ENCODE measurements around the gene NEAT1.
A peak's percentile ranks its signal among the peaks of the same experiment; 100 is the strongest.

The NEAT1 gene

GRCh38 chr11:65477149-65477965 lies 54.8 kb downstream of the NEAT1 start:
- peaks cover 9% of the 10 kb centered on the region for H3K36me3 Mint-ChIP-seq (ENCODE audit: low read depth)
- peak overlapping the region; percentile 90 for H3K4me3 Mint-ChIP-seq
- H3K27me3 Mint-ChIP-seq = no peaks in the 10 kb centered on the region
- no peaks in the 10 kb centered on the region for H3K9me3 Mint-ChIP-seq
- peak overlapping the region; percentile 98 for H3K27ac Mint-ChIP-seq
- peaks cover 44% of the 10 kb centered on the region for H3K4me1 Mint-ChIP-seq (ENCODE audit: low read depth)

DNA sequence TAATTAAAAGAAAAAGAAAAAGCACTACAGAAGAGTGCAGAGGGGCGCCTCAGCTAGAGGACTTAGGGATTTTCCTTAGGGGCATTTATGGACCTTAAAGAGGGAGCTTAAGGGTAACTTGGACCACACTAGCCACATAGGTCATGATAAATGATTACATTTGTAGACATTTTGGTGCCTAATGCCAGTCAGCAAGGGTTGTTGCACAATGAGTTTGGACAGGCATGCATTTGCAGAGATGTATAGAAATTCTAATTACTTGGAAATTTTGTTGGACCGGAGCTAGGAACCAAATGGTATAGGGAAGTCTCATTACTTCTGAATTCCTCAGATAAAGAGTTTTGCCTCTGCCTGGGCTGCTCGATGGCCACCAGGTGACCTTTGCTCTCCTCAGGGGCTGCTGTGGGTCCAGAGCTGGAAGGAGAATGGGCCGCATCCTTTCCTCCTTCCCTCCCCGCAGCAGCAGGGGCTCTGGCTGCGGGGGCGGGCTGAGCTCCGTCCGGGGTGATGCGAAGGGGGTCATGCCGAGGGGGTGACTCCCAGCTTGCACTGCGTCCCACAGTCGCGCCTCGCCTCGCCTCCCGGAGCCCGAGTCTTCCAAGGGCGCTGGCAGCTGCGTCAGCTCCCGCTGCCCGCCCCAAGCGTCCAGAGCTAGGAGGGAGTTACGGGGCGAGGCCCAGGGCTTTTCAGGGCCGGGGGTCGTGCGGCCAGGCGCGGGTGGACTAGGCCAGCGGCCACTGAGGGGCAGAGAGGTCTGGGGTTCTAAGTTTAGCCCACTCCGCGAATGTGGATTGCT lies 56.0 kb downstream of the NEAT1 start:
- Mint-ChIP-seq H3K36me3 (ENCODE audit: low read depth) (peaks cover 9% of the 10 kb centered on the region), H3K4me3 (no peak overlapping the region), H3K4me1 (ENCODE audit: low read depth) (peaks cover 37% of the 10 kb centered on the region), H3K9me3 (no peaks in the 10 kb centered on the region), H3K27ac (peak overlapping the region; percentile 70), H3K27me3 (no peaks in the 10 kb centered on the region)

DNA sequence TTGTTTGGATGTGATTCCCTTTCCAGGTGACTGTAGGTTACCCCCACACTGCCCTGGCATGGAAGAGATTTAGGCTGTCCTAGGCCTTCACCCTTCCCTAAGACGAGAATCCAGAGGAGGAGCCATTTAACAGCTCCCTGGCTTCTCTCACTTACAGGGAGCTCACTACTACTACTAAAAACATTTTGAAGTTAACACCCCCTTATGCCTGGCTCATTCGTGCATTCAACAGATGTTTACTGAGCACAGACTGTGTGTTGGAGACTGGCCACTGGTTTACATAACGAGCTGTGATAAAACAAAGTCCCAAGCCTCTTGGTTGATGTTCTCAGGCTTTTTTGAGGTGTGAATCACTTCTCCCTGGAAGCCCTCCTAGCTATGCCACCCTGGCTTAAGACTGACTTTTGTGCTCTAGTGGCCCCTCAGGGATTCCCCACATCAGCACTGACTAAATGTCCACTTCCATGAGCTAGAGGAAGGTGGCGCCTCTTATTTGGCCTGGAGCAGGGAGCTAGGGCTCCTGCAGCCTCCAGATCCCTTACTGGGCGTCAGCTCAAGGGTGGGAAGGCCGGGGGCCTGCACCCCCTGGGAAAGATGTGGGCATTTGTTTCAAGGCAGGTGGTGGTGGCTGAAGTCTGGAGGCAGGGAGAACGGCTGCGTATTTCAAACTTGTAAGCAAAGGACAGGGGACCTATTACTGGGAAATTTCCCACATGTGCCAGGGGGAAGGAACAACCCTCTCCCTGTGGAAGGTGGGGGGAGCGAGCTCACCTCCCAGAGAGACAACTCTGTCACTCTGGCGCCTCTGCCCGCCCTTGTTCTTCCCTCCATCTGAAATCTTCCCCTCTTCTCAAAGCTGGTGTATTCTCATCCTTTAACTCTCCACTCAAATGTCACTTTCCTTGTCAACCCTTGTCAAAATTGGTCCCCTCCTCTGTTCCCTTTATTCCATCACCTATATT lies 56.9 kb downstream of the NEAT1 start:
- H3K27me3 Mint-ChIP-seq = no peaks in the 10 kb centered on the region
- peaks cover 37% of the 10 kb centered on the region for H3K4me1 Mint-ChIP-seq (ENCODE audit: low read depth)
- peak overlapping the region; percentile 38 for H3K27ac Mint-ChIP-seq
- H3K4me3 Mint-ChIP-seq = no peak overlapping the region
- peaks cover 9% of the 10 kb centered on the region for H3K36me3 Mint-ChIP-seq (ENCODE audit: low read depth)
- H3K9me3 Mint-ChIP-seq = no peaks in the 10 kb centered on the region

GRCh38 chr11:65482306-65482850 lies 59.8 kb downstream of the NEAT1 start:
- Mint-ChIP-seq H3K27me3 (no peaks in the 10 kb centered on the region), H3K27ac (peak overlapping the region; percentile 36), H3K36me3 (ENCODE audit: low read depth) (no peaks in the 10 kb centered on the region), H3K9me3 (no peaks in the 10 kb centered on the region), H3K4me1 (ENCODE audit: low read depth) (peaks cover 40% of the 10 kb centered on the region), H3K4me3 (no peak overlapping the region)

GRCh38 chr11:65485920-65486219 lies 63.3 kb downstream of the NEAT1 start:
- Mint-ChIP-seq H3K36me3 (ENCODE audit: low read depth) (no peaks in the 10 kb centered on the region), H3K9me3 (no peaks in the 10 kb centered on the region), H3K27me3 (no peaks in the 10 kb centered on the region), H3K4me3 (no peak overlapping the region), H3K27ac (no peak overlapping the region), H3K4me1 (ENCODE audit: low read depth) (peaks cover 49% of the 10 kb centered on the region)

DNA sequence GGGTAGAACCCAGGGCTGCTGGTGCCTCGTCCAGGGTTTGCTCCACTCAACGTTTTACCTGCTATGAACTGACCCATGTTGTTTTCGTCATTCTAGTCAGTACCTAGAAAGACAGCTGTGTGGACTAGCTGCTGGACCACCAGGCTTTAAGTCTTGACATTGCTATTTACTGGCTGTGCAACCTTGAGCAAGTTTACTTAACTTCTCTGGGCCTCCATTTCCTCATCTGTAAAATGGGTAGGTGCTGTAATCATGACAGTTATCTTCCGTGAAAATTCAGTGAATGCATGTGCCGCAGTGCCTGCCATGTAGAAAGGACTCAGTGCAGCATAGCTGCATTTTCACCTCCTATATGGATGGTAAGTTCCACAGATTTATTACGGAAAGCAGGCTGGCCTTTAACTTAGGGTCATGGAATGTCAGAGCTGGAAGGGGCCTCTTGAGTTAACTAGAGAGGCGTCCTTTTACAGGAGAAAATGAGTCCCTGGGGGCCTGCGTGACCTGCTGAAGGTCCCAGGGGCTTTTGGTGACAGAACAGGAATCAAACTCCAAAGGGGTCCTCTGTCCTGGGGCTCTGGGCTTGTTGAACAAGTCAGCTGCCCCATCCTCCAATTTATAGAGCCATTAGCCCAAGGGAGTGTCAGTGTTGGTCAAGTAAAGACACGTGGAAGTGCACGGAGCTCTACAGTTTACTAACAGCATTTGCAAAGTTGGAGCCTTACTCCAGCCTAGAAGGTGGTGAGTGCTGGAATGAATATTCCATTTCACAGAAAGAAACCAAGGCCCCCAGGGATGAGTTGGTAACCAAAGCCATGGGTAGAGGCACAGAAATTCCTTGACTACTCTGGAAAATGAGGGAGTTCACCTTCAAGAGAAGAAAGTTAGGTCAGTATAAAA lies 64.2 kb downstream of the NEAT1 start:
- Mint-ChIP-seq H3K27me3 (no peaks in the 10 kb centered on the region), H3K9me3 (no peaks in the 10 kb centered on the region), H3K36me3 (ENCODE audit: low read depth) (no peaks in the 10 kb centered on the region), H3K4me3 (no peak overlapping the region), H3K4me1 (ENCODE audit: low read depth) (peaks cover 58% of the 10 kb centered on the region), H3K27ac (peak overlapping the region; percentile 86)

- Mint-ChIP-seq H3K4me3 (peak overlapping the region; percentile 58), H3K27ac (peak overlapping the region; percentile 86), H3K36me3 (ENCODE audit: low read depth) (no peaks in the 10 kb centered on the region), H3K4me1 (ENCODE audit: low read depth) (peaks cover 67% of the 10 kb centered on the region), H3K27me3 (no peaks in the 10 kb centered on the region), H3K9me3 (no peaks in the 10 kb centered on the region)
Measured at GRCh38 chr11:65487467-65488272, 65.1 kb downstream of the NEAT1 start.

DNA sequence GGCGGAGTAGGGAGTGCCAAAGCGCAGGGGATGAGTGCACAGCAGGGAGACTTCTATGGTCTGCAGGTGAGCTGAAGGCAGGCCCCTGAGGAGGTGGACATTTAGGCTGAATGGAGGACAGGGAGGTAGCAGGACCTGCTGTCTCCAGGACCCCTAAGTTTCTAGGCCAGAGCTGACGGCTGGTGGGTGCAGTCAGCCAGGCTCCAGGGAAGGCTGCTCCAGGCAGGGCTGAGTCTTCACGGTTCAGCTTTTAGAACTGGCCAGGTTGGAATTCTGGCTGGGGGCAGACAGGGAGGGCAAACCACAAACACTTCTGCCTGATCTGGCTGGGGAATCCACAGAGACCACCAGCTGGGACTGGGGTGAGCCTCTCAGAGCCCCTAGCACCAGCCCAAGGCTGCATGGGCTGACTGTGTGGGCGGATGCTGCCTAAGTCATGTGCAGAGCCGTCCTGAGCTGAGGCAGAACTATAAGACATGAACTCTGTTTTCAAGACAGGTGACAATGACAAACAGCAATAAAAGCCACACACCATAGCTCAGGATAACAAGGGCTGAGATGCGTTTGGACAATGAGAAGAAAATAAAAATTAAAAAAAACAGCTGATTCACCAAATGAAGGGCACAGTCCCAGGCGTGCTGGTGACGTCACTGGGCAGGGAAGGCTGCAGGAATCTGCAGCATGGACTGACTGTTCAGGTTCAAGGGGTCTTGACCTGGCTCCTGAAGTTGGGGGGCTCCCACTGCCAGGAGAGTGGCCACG lies 65.9 kb downstream of the NEAT1 start:
- peak overlapping the region; percentile 86 for H3K27ac Mint-ChIP-seq

DNA sequence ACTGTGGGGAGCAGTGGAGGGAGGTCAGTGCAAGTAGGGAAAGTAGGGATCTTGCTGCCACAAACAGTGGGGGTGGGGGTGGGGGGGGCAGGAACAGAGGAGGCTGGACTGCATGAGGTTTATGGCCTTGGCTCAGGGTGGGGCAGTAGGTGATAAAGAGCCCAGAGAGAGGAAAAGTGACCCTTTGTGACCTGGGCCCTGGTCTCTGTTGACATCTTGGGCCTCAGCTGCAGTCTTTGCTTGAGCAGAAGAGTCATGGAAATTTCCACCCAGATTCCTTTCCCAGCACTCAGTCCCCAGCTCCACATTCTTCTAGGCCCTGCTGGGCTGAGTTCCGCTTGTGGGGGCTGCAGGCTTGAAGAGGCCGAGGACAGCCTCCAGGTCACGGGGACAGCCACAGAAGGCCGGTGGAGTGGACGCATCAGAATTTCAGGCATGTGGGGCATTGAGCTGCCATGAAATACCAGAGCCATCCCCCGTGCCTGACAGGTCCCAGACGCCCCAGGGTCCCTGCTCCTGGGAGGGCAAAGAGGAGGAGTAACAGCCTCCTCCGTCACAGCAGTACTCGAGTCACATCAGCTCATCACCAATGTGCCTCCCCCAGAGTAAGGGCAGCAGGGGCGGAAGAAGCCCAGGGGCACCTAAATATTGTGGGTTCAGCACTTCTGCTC lies 66.6 kb downstream of the NEAT1 start:
- Mint-ChIP-seq H3K4me1 (ENCODE audit: low read depth) (peaks cover 82% of the 10 kb centered on the region), H3K27ac (no peak overlapping the region), H3K9me3 (no peaks in the 10 kb centered on the region), H3K36me3 (ENCODE audit: low read depth) (no peaks in the 10 kb centered on the region), H3K27me3 (no peaks in the 10 kb centered on the region), H3K4me3 (no peak overlapping the region)

More for the DNA sequence above, 65.9 kb downstream of the NEAT1 start:
- no peaks in the 10 kb centered on the region for H3K9me3 Mint-ChIP-seq
- H3K27me3 Mint-ChIP-seq = no peaks in the 10 kb centered on the region
- H3K4me3 Mint-ChIP-seq = peak overlapping the region; percentile 58
- no peaks in the 10 kb centered on the region for H3K36me3 Mint-ChIP-seq (ENCODE audit: low read depth)
- peaks cover 74% of the 10 kb centered on the region for H3K4me1 Mint-ChIP-seq (ENCODE audit: low read depth)

- H3K36me3 Mint-ChIP-seq (ENCODE audit: low read depth) = no peaks in the 10 kb centered on the region
- no peaks in the 10 kb centered on the region for H3K27me3 Mint-ChIP-seq
- H3K27ac Mint-ChIP-seq = no peak overlapping the region
- H3K9me3 Mint-ChIP-seq = no peaks in the 10 kb centered on the region
- no peak overlapping the region for H3K4me3 Mint-ChIP-seq
- H3K4me1 Mint-ChIP-seq (ENCODE audit: low read depth) = peaks cover 86% of the 10 kb centered on the region
Measured at GRCh38 chr11:65489706-65490320, 67.2 kb downstream of the NEAT1 start.

DNA sequence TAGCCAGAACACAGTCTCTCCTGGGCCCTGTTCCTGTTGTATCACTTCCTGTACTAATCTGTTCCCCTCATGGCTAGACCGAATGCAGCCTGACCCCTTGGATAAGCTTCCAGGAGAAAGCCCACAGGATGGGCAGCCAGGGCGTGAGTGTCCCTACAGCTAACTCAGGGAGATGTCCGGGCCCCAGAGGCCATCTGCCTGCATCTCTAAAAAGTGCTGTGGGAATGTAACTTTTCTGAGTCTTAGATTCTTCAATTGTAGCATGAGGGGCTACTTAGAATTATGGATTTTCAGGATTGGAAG lies 68.5 kb downstream of the NEAT1 start:
- no peak overlapping the region for H3K4me3 Mint-ChIP-seq
- H3K27ac Mint-ChIP-seq = no peak overlapping the region
- H3K4me1 Mint-ChIP-seq (ENCODE audit: low read depth) = peaks cover 88% of the 10 kb centered on the region
- H3K27me3 Mint-ChIP-seq = no peaks in the 10 kb centered on the region
- no peaks in the 10 kb centered on the region for H3K36me3 Mint-ChIP-seq (ENCODE audit: low read depth)
- H3K9me3 Mint-ChIP-seq = no peaks in the 10 kb centered on the region

Data from stimulated activated naive CD8-positive, alpha-beta T cell treated with anti-CD3 and anti-CD28 coated beads, Interleukin-15, Interleukin-2, amounts not matched to agents 100 ng/mL and 50 ng/mL, for 24 hours (primary cell).